NCI-H748 (cell line): ENCODE measurements around the gene IL1R1.

ENCODE experiments used
- DNase-seq: peaks from one replicate; lab custom pipeline; 2025; ENCODE audit not compliant: unreplicated experiment; lab: John Stamatoyannopoulos, UW

Gene IL1R1

DNA sequence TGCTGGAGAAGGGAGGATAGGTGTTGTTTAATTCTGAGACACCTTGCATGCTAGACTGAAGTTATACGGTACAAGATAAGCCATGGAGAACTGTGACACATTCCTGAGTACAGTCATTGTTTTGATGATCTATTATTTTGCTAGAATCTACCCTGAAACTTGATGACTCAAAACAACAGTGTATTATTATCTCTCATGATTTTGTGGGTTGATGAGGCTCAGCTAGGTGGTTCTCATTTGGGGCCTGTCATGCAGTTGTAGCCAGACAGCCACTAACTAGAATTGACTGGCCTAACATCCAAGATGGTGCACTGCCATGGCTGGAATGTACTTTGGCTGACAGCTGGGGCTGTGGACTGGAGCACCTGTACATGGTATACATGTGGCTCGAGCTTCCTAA lies 5.4 kb upstream of the IL1R1 start:
- DNase-seq, result no peak

- no peak for DNase-seq
Measured at GRCh38 chr2:102138331-102138730, 4.2 kb upstream of the IL1R1 start.

DNA sequence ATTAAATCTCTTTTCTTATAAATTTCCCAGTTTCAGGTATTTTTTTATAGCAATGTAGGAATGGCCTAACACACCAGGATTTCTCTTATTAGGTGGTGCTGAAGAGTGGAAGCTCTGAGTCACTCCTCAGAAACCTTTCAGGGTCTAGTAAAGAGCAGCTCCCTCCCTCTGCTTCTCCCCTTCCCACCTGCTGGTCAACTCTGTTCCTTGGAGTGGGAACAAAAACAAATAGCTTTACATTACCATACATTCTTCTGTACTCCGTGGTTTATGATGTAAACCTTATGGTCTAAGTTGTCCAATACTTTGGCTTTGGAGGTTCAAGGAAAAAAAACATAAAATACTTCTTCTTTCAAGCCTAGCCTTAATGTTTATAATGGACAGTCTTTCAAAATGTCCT lies 2.7 kb upstream of the IL1R1 start:
- DNase-seq, result no peak

- DNase-seq, result no peak
Measured at GRCh38 chr2:102140377-102140776, 2.2 kb upstream of the IL1R1 start.

DNA sequence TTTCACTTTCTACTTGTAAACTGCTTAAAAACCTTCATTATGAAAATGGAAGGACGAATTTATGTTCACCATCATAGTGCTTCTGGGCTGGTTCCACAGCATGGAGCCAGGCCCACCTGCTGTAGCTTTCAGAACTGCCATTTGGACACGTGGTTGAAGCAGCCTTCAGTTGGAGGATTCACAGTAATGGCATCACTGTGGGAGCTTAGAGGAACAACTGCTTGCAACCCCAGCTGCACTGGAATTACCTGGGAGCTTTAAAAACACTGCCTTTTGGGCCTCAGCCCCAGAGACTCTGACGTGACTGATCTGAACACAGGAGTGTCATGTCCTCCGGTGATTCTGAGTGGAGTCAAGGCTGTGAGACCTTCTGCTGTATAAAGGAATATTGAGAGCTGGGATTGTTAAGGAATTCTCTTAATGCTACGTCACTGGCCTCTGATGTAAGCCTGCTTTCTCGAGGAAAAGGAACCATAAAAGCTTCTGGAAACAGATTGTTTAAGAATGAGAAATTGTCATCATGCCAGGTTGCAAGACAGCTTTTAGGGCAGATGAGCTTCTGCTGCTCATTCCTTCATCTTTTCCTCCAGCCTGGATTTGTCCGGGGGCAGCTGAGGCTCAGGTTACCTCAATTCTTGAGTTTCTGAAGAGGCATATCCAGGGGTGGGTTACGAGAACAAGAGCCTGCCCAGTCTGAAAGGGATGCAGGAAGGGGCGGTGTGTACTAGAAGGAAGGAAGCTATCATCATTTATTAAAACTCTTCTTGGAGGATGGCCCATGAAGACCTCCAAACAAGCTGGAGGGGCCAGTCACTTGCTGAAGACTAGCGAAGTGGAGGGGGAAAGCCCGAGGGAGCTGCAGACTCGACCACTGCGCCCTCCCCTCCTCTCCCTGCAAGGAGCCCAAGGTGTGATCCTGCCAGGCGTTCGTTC lies 1.3 kb upstream of the IL1R1 start:
- no peak for DNase-seq

DNA sequence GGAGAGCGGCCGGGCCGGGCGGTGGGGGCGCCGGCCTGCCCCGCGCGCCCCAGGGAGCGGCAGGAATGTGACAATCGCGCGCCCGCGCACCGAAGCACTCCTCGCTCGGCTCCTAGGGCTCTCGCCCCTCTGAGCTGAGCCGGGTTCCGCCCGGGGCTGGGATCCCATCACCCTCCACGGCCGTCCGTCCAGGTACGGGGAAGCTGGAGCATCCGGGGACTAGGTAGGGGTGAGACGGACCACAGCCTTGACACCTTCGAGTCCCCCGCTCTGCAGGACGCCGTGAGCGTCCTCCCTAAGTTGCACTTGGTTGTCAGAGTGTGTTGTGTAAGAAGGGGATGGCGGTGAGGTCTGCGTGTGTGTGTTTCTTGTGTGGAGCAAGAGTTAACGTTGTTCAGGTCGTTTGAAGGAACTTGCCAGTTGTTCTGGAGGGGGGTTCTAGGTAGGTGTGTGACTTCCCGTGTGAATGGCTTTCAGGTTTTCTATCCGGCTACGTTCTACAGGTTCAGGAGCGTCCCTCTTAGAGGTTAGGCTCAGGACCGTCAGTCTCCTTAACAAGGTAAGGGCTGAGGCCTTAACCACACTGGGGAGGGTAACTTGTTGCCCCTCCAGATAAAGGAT lies 393 bp downstream of the IL1R1 start:
- no peak for DNase-seq

DNA sequence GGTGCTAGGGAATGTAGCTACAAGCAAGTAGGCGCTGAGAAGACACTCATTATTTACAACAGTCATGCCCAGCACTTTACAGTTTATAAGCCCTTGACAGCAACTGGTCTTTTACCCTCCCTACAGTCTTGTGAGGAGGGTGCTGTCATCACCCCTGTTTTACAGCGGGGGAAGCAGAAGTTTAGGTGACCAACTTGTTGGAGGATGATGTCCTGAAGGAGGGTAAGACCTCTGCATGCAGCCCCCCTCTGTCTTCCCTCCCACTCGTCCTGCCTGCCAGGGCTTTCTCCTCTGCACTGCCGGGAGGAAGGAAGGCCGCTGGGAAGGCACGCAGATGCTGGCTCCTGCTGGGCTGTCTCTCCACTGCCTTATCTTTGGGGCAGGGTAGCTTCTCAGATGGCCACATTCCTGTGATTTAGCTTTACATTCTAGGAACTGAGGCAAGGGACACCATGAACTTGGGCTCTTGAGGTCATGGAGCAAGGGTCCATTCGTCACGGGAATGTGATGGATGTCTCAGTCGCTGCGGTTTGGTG lies 972 bp downstream of the IL1R1 start:
- DNase-seq, result no peak

GRCh38 chr2:102144128-102144527 lies 1.6 kb downstream of the IL1R1 start:
- DNase-seq, result no peak

DNA sequence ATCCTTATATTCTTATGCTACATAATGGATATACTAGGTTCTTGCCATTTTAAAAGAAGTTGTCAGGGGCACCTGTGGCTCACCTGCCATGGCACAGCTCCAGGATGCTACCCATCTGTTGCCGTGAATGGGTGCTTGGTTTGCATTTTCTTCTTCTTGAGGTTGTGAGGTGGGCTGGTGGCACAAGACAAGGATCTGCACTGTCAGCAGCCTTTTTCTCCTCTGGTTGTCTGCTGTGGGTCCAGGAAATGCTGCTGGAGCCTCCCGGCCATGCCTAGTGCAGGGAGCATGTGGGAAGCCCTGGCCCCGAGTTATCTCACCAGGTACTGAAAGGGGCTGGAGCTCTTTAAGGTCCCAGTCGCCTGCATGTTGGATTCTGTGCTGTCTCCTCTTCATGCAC lies 2.6 kb downstream of the IL1R1 start:
- no peak for DNase-seq

DNA sequence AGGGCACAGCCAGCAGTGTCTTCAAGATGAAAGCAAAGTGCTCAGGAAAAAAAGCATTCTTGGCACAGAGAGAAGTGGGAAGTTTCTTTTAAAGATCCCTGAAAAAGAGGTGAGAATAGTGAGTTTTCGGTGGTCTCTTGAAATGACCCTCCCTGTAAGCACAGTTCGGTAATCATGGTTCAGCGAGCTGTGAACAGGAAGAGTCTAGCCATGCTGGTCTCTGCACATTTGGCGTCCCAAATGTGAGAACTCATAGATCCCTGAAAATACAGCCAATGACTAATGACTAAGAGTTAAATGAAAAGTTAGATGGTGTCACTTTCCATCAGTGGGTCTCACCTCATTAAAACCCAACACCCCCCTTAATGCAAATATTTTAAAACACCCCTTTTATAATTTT lies 3.4 kb downstream of the IL1R1 start:
- DNase-seq, result no peak

- no peak for DNase-seq
Measured at GRCh38 chr2:102147935-102148334, 5.4 kb downstream of the IL1R1 start.

GRCh38 chr2:102149243-102149642 lies 6.7 kb downstream of the IL1R1 start:
- DNase-seq, result no peak

- no peak for DNase-seq
Measured at GRCh38 chr2:102149644-102150455, 7.3 kb downstream of the IL1R1 start.

GRCh38 chr2:102154364-102154763 lies 11.8 kb downstream of the IL1R1 start:
- DNase-seq, result no peak

DNA sequence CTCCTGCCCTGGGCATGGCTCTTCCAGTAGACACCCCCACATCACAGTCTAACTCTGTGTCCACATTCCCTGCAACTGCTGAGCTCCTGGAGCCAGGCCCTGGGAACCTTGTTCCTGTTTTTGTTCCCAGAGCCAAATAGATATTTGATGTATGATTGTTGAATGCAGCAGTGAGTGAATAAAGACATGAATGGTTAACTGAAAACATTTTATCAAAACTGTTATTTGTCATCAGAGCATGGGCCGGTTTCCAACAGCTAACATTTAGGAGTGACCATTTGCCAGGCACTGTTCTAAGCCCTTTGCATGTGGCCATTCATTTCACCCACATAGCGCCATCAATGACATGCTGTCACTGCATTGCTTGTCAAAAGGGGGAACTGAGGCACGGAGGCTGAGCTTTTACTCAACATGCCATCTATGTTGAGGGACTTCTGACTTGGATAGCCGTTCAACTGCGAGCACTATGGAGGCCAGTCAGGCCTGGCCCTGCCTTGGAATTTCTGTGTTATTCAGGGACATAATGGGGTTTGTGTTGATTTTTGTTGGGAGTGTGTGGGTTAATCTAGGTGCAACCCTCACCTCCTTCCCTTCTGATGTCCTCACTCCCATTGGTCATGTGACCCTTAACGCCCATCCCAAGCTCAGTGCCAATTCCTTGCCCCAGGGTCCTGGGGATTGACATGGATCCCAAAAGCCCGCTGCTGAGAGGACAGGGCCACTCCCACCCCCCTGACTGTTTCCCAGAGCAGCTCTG lies 12.6 kb downstream of the IL1R1 start:
- no peak for DNase-seq

GRCh38 chr2:102155703-102156515 lies 13.4 kb downstream of the IL1R1 start:
- no peak for DNase-seq

- DNase-seq, result no peak
Measured at GRCh38 chr2:102158011-102158755, 15.6 kb downstream of the IL1R1 start.

GRCh38 chr2:102159295-102159694 lies 16.7 kb downstream of the IL1R1 start:
- no peak for DNase-seq

- DNase-seq, result peak; percentile 14
Measured at GRCh38 chr2:102166189-102166845, 23.8 kb downstream of the IL1R1 start.
